IMR-90 (cell line): ENCODE measurements around the gene MEF2B. TPM values are rescaled to one million over a fixed set of nuclear protein-coding genes. Genes with fewer than 3 reads are reported as not detected.
"Not testable (repeated sequence)": the region's sequence is repeated elsewhere in the genome, so short reads cannot be mapped to it uniquely, and the experiment has no call there.

Experiments used
- ATAC-seq: fragments of 200-7000 bp; cut with Tn5 transposase; 2 replicates; pipeline ENCODE4 v1.9.1; 2020; ENCODE audit warnings: low read depth, mild to moderate bottlenecking, moderate library complexity
- BruUV-seq: library from RNA; stranded (reverse); fragments of 400-500 nt; replicated peaks from 2 replicates; lab custom pipeline; 2021; lab: Mats Ljungman, UMichigan
- CTCF ChIA-PET: fragments of 300-600 bp; formaldehyde crosslinking; extraction: SDS; loops from one replicate; lab custom pipeline; 2021; ENCODE audit warnings: antibody characterized with exemption; lab: Yijun Ruan, JAX
- POLR2A ChIA-PET: fragments of 300-600 bp; sonication (Branson Sonifier 250); formaldehyde crosslinking; loops from one replicate; lab custom pipeline; 2022; ENCODE audit warnings: antibody characterized with exemption; ENCODE audit not compliant: unreplicated experiment; lab: Charles Lee
- DNase-seq: peaks from one replicate; pipeline ENCODE4 v3.0.0; 2013
- H2AFZ ChIP-seq: replicated peaks from 2 replicates; pipeline ENCODE3; 2013; ENCODE audit warnings: low read length, mild to moderate bottlenecking; ENCODE audit not compliant: poor library complexity
- H2AK5ac ChIP-seq: 2 replicates; pipeline ENCODE4 v1.6.1; 2013; ENCODE audit warnings: low read depth, low read length, inconsistent platforms
- H2AK9ac ChIP-seq: replicated peaks from 2 replicates; pipeline ENCODE3; 2013; ENCODE audit warnings: mild to moderate bottlenecking, low read depth, low read length, moderate library complexity; ENCODE audit not compliant: poor library complexity
- H2BK120ac ChIP-seq: 2 replicates; pipeline ENCODE4 v1.6.1; 2013; ENCODE audit warnings: low read depth, low read length, inconsistent platforms
- H2BK15ac ChIP-seq: 3 replicates; pipeline ENCODE4 v1.6.1; 2013; ENCODE audit warnings: low read depth, low read length, inconsistent platforms
- H2BK20ac ChIP-seq: 2 replicates; pipeline ENCODE4 v1.6.1; 2013; ENCODE audit warnings: low read depth, mild to moderate bottlenecking, inconsistent platforms, low read length, moderate library complexity
- H2BK5ac ChIP-seq: 2 replicates; pipeline ENCODE4 v1.6.1; 2013; ENCODE audit warnings: mild to moderate bottlenecking, low read depth, low read length, inconsistent platforms; ENCODE audit not compliant: poor library complexity, severe bottlenecking
- H3K14ac ChIP-seq: replicated peaks from 2 replicates; pipeline ENCODE4 v1.6.1; 2013; ENCODE audit warnings: low read depth, low read length, inconsistent platforms
- H3K18ac ChIP-seq: 2 replicates; pipeline ENCODE4 v1.6.1; 2013; ENCODE audit warnings: low read depth, low read length, control low read depth
- H3K23ac ChIP-seq: 2 replicates; pipeline ENCODE4 v1.6.1; 2013; ENCODE audit warnings: low read depth, low read length, inconsistent platforms
- H3K27ac ChIP-seq: 2 replicates; pipeline ENCODE4 v1.5.1; 2013; ENCODE audit warnings: mild to moderate bottlenecking, control low read depth, low read length; ENCODE audit not compliant: insufficient read depth
- H3K27me3 ChIP-seq: 2 replicates; pipeline ENCODE4 v1.6.1; 2013; ENCODE audit warnings: low read length; ENCODE audit not compliant: control insufficient read depth, insufficient read depth
- H3K36me3 ChIP-seq: 2 replicates; pipeline ENCODE4 v1.6.1; 2013; ENCODE audit warnings: low read length, mixed read lengths; ENCODE audit not compliant: control insufficient read depth, insufficient read depth
- H3K4ac ChIP-seq: 2 replicates; pipeline ENCODE4 v1.6.1; 2013; ENCODE audit warnings: low read depth, low read length, inconsistent platforms
- H3K4me1 ChIP-seq: 2 replicates; pipeline ENCODE4 v1.6.1; 2013; ENCODE audit warnings: low read length, mixed read lengths; ENCODE audit not compliant: control insufficient read depth, insufficient read depth
- H3K4me2 ChIP-seq: 2 replicates; pipeline ENCODE4 v1.6.1; 2013; ENCODE audit warnings: low read depth, mild to moderate bottlenecking, control low read depth, low read length, moderate library complexity
- H3K4me3 ChIP-seq: 2 replicates; pipeline ENCODE4 v1.5.1; 2013; ENCODE audit warnings: low read depth, mild to moderate bottlenecking, control low read depth, low read length, moderate library complexity; ENCODE audit not compliant: insufficient read depth
- H3K56ac ChIP-seq: 2 replicates; pipeline ENCODE4 v1.6.1; 2013; ENCODE audit warnings: low read length, inconsistent platforms; ENCODE audit not compliant: insufficient read depth; ENCODE audit errors: extremely low read depth
- H3K79me1 ChIP-seq, 2 experiments: 2 replicates each; pipeline ENCODE4 v1.6.1; 2013; ENCODE audit warnings: low read length in 2 of 2, inconsistent platforms in 1 of 2, low read depth in 1 of 2
- H3K9ac ChIP-seq: 2 replicates; pipeline ENCODE4 v1.6.1; 2013; ENCODE audit warnings: low read depth, low read length, control low read depth
- H3K9me1 ChIP-seq: 2 replicates; pipeline ENCODE4 v1.6.1; 2013; ENCODE audit warnings: low read length, inconsistent platforms; ENCODE audit not compliant: insufficient read depth
- H3K9me3 ChIP-seq: 2 replicates; pipeline ENCODE4 v1.6.1; 2013; ENCODE audit warnings: low read length; ENCODE audit not compliant: control insufficient read depth, insufficient read depth
- H4K20me1 ChIP-seq: 2 replicates; pipeline ENCODE4 v1.6.1; 2013; ENCODE audit warnings: low read length, inconsistent platforms; ENCODE audit not compliant: insufficient read depth
- H4K5ac ChIP-seq: 2 replicates; pipeline ENCODE4 v1.6.1; 2013; ENCODE audit warnings: mild to moderate bottlenecking, low read depth, low read length, control low read depth
- H4K8ac ChIP-seq, 2 experiments: 2 replicates each; pipeline ENCODE4 v1.6.1; 2013; ENCODE audit warnings: low read depth in 2 of 2, low read length in 2 of 2, control low read depth in 1 of 2, inconsistent platforms in 1 of 2
- H4K91ac ChIP-seq: 2 replicates; pipeline ENCODE4 v1.6.1; 2013; ENCODE audit warnings: low read depth, low read length, inconsistent platforms; ENCODE audit not compliant: insufficient read depth
- WGBS, 2 experiments: methylation state at CpG; one replicate each; pipeline versions ENCODE4 v1.1.5 to v1.1.7; 2013; ENCODE audit warnings: missing lambda C conversion rate in 2 of 2; ENCODE audit not compliant: insufficient read length in 1 of 2; ENCODE audit errors: extremely low coverage in 2 of 2; 5-methylcytosine and 5-hydroxymethylcytosine counted together
- dilution Hi-C: fragments of 300-500 bp; cut with HindIII; formaldehyde crosslinking; loops from one replicate; pipeline ENCODE4 v1.14.3; 2018; ENCODE audit warnings: low sequenced_read_pairs; ENCODE audit not compliant: unreplicated experiment
- in situ Hi-C: fragments of 300-500 bp; cut with MboI; formaldehyde crosslinking; loops from 3 replicates; pipeline ENCODE4 v1.14.3; 2019; ENCODE audit warnings: low sequenced_read_pairs, inconsistent platforms, mixed read lengths
- intact Hi-C: fragments of 100-400 bp; cut with micrococcal nuclease; formaldehyde crosslinking; loops from 2 replicates; pipeline ENCODE4 v1.10.0; 2022
- polyA plus RNA-seq, 3 experiments: library from polyadenylated mRNA; depleted of rRNA; stranded (reverse); fragments of >200 nt; gene quantifications; 2 replicates each; pipeline ENCODE4 v1.2.3, GENCODE V29; 2012; ENCODE audit warnings: low replicate concordance in 1 of 3
- total RNA-seq: library from RNA; depleted of rRNA; stranded (reverse); fragments of >200 nt; gene quantifications from 2 replicates; pipeline ENCODE4 v1.2.3, GENCODE V29; 2012

MEF2B gene
- total and polyA plus RNA-seq, 2 of the 4 experiments (the other 2 are of a cell fraction): 0.18 to 0.94 TPM

DNA sequence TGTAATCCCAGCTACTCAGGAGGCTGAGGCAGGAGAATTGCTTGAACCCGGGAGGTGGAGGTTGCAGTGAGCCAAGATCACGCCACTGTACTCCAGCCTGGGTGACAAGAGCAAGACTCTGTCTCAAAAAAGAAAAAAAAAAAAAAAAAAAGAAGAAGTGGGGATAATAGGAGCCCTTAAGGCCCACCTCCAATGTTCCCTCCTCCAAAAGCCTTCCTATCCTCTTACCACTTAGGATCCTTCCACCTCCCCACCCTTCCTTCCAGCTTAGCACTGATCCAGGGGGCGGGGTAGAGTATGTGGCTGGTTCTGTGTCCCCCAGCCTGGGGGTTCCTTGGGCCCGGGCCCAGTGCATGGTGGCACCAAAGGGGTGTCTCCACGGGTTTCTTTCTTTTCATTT, 3.2 kb upstream of the MEF2B start:
- H3K4me2 ChIP-seq, H3K36me3 ChIP-seq, H2BK5ac ChIP-seq, H2AFZ ChIP-seq, H3K18ac ChIP-seq, DNase-seq, H3K9me3 ChIP-seq, H4K5ac ChIP-seq, H2AK5ac ChIP-seq, in situ Hi-C loops, H2BK15ac ChIP-seq, POLR2A ChIA-PET, H4K91ac ChIP-seq, ATAC-seq, H3K79me1 ChIP-seq, dilution Hi-C loops, H4K8ac ChIP-seq, H3K23ac ChIP-seq, H3K9ac ChIP-seq, H2AK9ac ChIP-seq, H2BK120ac ChIP-seq, H3K27ac ChIP-seq, H3K4ac ChIP-seq, H3K27me3 ChIP-seq, H3K14ac ChIP-seq, H4K20me1 ChIP-seq, H3K4me3 ChIP-seq, H2BK20ac ChIP-seq, BruUV-seq, H3K56ac ChIP-seq: not testable (repeated sequence)
- WGBS, 2 experiments: 75% methylated on average over 1 of the region's 5 CpGs; no CpG with 5 or more reads in 1 of the 2 experiments
- CTCF ChIA-PET: interaction anchor here (1.9 kb wide), 1 partner anchor 27 kb away, joined by 12 read pairs; no protein-coding TSS in a partner anchor
- intact Hi-C loops: loop anchor here (10.0 kb wide), 1 partner anchor 108 kb away; the partner anchor contains the start of gene SLC25A42
- peaks cover 11% of the 10 kb centered on the region for H3K9me1 ChIP-seq
- peaks cover 24% of the 10 kb centered on the region for H3K4me1 ChIP-seq
